HepG2 (cell line): ENCODE results near the gene KANTR. TPM values are rescaled to one million over a fixed set of nuclear protein-coding genes. Genes with fewer than 3 reads are reported as not detected.

Experiments used
- ATAC-seq: fragments of 200-7000 bp; cut with Tn5 transposase; 3 replicates; pipeline ENCODE4 v1.9.1; 2020; ENCODE audit warnings: mild to moderate bottlenecking, moderate library complexity
- BruUV-seq: library from RNA; stranded (reverse); fragments of 400-500 nt; replicated peaks from 2 replicates; lab custom pipeline; 2021; lab: Mats Ljungman, UMichigan
- CTCF ChIA-PET: fragments of 300-600 bp; formaldehyde crosslinking; extraction: SDS; loops from one replicate; lab custom pipeline; 2021; ENCODE audit warnings: low total read pairs, inconsistent platforms, low intra/inter-chr PET ratio; lab: Yijun Ruan, JAX
- POLR2A ChIA-PET: fragments of 350-600 bp; sonication (Branson Sonifier 250); formaldehyde crosslinking; loops from one replicate; lab custom pipeline; 2020; ENCODE audit warnings: antibody characterized with exemption, inconsistent platforms; lab: Yijun Ruan, JAX
- DNase-seq: peaks from one replicate; pipeline ENCODE4 v3.0.0-alpha.2; 2015; ENCODE audit warnings: low spot score
- FAIRE-seq: peaks from 3 replicates; lab custom pipeline; 2011; peaks lifted over from hg19 to GRCh38; lab: Jason Lieb, UNC
- H2AFZ ChIP-seq: one replicate; pipeline ENCODE4 v1.6.1; 2011; ENCODE audit warnings: low read length, inconsistent platforms
- H3K27ac ChIP-seq: fragments of 300-600 bp; 3 replicates; pipeline ENCODE4 v1.8.0; 2011; ENCODE audit warnings: mixed run types, mild to moderate bottlenecking, mixed read lengths, low read length, inconsistent platforms; ENCODE audit not compliant: insufficient read depth; ENCODE audit errors: extremely low read length
- H3K27me3 ChIP-seq, 2 experiments: fragments of 200-600 bp in 1 of 2; 2 replicates in 1 of 2; 3 replicates in 1 of 2; pipeline versions ENCODE4 v1.6.0 to v1.8.0; 2011; ENCODE audit warnings: low read length in 2 of 2, mild to moderate bottlenecking in 2 of 2, moderate library complexity in 2 of 2, inconsistent platforms in 1 of 2; ENCODE audit not compliant: insufficient read depth in 2 of 2, control insufficient read depth in 1 of 2
- H3K36me3 ChIP-seq, 2 experiments: fragments of 200-600 bp in 1 of 2; replicated peaks in 1 of 2; 2 replicates in 1 of 2; 3 replicates in 1 of 2; pipeline versions ENCODE4 v1.5.1 to v1.8.0; 2011; ENCODE audit warnings: low read length in 2 of 2, inconsistent platforms in 1 of 2; ENCODE audit not compliant: insufficient read depth in 2 of 2, control insufficient read depth in 1 of 2
- H3K4me1 ChIP-seq: 2 replicates; pipeline ENCODE4 v1.5.1; 2012; ENCODE audit warnings: low read length, inconsistent platforms; ENCODE audit not compliant: insufficient read depth
- H3K4me2 ChIP-seq: 2 replicates; pipeline ENCODE4 v1.6.0; 2011; ENCODE audit warnings: low read depth, low read length, inconsistent platforms
- H3K4me3 ChIP-seq, 3 experiments: fragments of 200-600 bp in 1 of 3; sonication (generic), shearing (Covaris generic) in 1 of 3; replicated peaks in 1 of 3; 2 replicates each; pipeline ENCODE4 v1.5.1; 2011 to 2016; ENCODE audit warnings: low read length in 3 of 3, inconsistent platforms in 2 of 3, low read depth in 2 of 3, mild to moderate bottlenecking in 2 of 3, control low read depth in 1 of 3, mixed read lengths in 1 of 3; ENCODE audit not compliant: insufficient read depth in 1 of 3
- H3K79me2 ChIP-seq: one replicate; pipeline ENCODE4 v1.6.1; 2011; ENCODE audit warnings: low read length, inconsistent platforms; ENCODE audit not compliant: insufficient read depth
- H3K9ac ChIP-seq: 2 replicates; pipeline ENCODE4 v1.6.0; 2011; ENCODE audit warnings: mild to moderate bottlenecking, low read depth, low read length, inconsistent platforms; ENCODE audit not compliant: insufficient read depth
- H3K9me3 ChIP-seq: 2 replicates; pipeline ENCODE4 v1.5.1; 2012; ENCODE audit warnings: mild to moderate bottlenecking, low read length
- H4K20me1 ChIP-seq: 2 replicates; pipeline ENCODE4 v1.6.0; 2011; ENCODE audit warnings: inconsistent platforms, mild to moderate bottlenecking, low read length, moderate library complexity; ENCODE audit not compliant: insufficient read depth
- FOXC1 ChIP-seq: sonication (generic); formaldehyde crosslinking; IDR thresholded peaks from 2 replicates; pipeline ENCODE4 v1.8.0; 2022; ENCODE audit warnings: mild to moderate bottlenecking, missing genetic modification reagents, borderline replicate concordance
- SMC3 ChIP-seq: IDR thresholded peaks from 2 replicates; pipeline ENCODE4 v1.6.1; 2011; ENCODE audit warnings: low read length, improper control_type of control experiment
- STAG1 ChIP-seq: sonication (generic); formaldehyde crosslinking; IDR thresholded peaks from 2 replicates; pipeline ENCODE4 v1.4.0; 2020; ENCODE audit warnings: missing genetic modification reagents
- WGBS: methylation state at CpG from one replicate; pipeline ENCODE4 v1.1.6; 2017; ENCODE audit warnings: low lambda C conversion rate; 5-methylcytosine and 5-hydroxymethylcytosine counted together
- in situ Hi-C: cut with HindIII; loops from 2 replicates; pipeline ENCODE4 v1.10.0; 2017; ENCODE audit warnings: low pct_unique_long_range_greater_than_20kb; ENCODE audit not compliant: extremely low pct_ligation_motif_present
- intact Hi-C: fragments of 100-400 bp; cut with micrococcal nuclease; formaldehyde crosslinking; loops from one replicate; pipeline ENCODE4 v1.10.0; 2022; ENCODE audit not compliant: unreplicated experiment
- polyA plus RNA-seq, 8 experiments: library from polyadenylated mRNA; depleted of rRNA in 3 of 8; stranded (reverse) in 7 of 8; unstranded in 1 of 8; fragments of >200 nt; fragmentation: Illumina TruSeq in 4 of 8; extraction: Trizol in 4 of 8; gene quantifications; 2 replicates each; pipeline versions ENCODE4 v1.2.1 to v1.2.3, GENCODE V29; 2011 to 2016; ENCODE audit warnings: low read depth in 4 of 8, missing spikeins in 1 of 8, mixed read lengths in 1 of 8; ENCODE audit not compliant: insufficient read depth in 1 of 8
- total RNA-seq, 5 experiments: library from RNA; depleted of rRNA; stranded (reverse); fragments of >200 nt; fragmentation: Illumina TruSeq; extraction: Trizol; gene quantifications; 2 replicates each; pipeline ENCODE4 v1.2.3, GENCODE V29; 2016; ENCODE audit warnings: low read depth in 1 of 5
- TF ChIP-seq, protein P1 (sequence below): sonication (generic); formaldehyde crosslinking; IDR thresholded peaks from 2 replicates; pipeline ENCODE4 v1.5.0; 2020; ENCODE audit warnings: mild to moderate bottlenecking, missing genetic modification reagents, moderate library complexity
- TF ChIP-seq, protein P2 (sequence below), 2 experiments: fragments of 450-650 bp in 1 of 2; sonication (generic) in 1 of 2; formaldehyde crosslinking in 1 of 2; IDR thresholded peaks; 2 replicates each; pipeline versions ENCODE4 v1.6.1 to v1.8.0; 2016 to 2022; ENCODE audit warnings: antibody characterized with exemption in 1 of 2, mild to moderate bottlenecking in 1 of 2, missing genetic modification reagents in 1 of 2

The KANTR gene
- total and polyA plus RNA-seq, 2 of the 13 experiments (the other 11 are each of a cell fraction or from before 2014, with no cell fraction given): 4.4 to 9.0 TPM

DNA sequence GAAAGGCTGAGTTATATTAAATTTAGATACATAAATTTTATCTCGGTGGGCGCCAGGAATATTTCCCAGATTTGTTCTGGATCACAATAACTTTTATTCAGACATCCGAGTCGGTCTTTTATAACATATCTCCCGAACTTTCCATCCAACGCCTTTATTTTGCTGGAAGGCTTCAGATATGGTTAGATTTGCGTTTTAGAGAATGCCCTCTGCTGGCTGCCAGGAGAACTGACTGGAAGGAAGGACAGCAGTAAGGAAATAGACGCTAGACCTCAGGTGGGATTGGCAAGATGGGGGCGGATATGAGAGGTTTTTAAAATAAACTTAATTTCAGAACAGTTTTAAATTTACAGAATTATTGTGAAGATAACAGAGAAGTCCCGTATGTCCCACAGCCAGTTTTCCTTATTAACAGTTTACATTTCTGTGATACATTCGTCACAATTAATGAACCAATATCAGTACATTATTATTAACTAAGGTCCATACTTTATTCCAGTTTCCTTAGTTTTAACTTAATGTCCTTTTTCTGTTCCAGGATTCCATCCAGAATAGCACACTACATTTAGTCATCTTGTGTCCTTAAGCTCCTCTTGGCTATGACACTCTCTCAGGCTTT lies 4.6 kb upstream of the KANTR start:
- Histone ChIP-seq H3K4me2 (no peak overlapping the region), H3K9me3 (no peaks in the 10 kb centered on the region), H3K27ac (no peak overlapping the region), H3K27me3 (no peaks in the 10 kb centered on the region), H3K79me2 (no peaks in the 10 kb centered on the region), H3K4me3 (no peak overlapping the region), H3K36me3 (peaks cover 4 to 5% of the 10 kb centered on the region in 2 experiments; a peak in 2 of 5 replicates), H2AFZ (no peak overlapping the region), H4K20me1 (no peaks in the 10 kb centered on the region)
- in situ Hi-C loops (no loop called here), intact Hi-C loops (loop anchor here (1.0 kb wide), 1 partner anchor 18 kb away; no protein-coding TSS in a partner anchor)
- FAIRE-seq (peak; percentile 88), ATAC-seq (no peak)
- POLR2A ChIA-PET: no interaction called here
- CTCF ChIA-PET: interaction anchor here (0.8 kb wide), 1 partner anchor 17 kb away, joined by 4 read pairs; no protein-coding TSS in a partner anchor
- WGBS: 19% methylated on average over 11 of the region's 11 CpGs
- TF ChIP-seq FOXC1 (CRISPR knock-in tag) (no peak), SMC3 (peak; percentile 48), STAG1 (CRISPR knock-in tag) (peak; percentile 24; the same call in 1 of the 2 replicates)
- TF ChIP-seq, protein P1, sequence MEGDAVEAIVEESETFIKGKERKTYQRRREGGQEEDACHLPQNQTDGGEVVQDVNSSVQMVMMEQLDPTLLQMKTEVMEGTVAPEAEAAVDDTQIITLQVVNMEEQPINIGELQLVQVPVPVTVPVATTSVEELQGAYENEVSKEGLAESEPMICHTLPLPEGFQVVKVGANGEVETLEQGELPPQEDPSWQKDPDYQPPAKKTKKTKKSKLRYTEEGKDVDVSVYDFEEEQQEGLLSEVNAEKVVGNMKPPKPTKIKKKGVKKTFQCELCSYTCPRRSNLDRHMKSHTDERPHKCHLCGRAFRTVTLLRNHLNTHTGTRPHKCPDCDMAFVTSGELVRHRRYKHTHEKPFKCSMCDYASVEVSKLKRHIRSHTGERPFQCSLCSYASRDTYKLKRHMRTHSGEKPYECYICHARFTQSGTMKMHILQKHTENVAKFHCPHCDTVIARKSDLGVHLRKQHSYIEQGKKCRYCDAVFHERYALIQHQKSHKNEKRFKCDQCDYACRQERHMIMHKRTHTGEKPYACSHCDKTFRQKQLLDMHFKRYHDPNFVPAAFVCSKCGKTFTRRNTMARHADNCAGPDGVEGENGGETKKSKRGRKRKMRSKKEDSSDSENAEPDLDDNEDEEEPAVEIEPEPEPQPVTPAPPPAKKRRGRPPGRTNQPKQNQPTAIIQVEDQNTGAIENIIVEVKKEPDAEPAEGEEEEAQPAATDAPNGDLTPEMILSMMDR (CRISPR knock-in tag): peak; percentile 60
- TF ChIP-seq, all 625 proteins: peak for 3
- Histone ChIP-seq H3K4me1 (no peaks in the 10 kb centered on the region), H3K9ac (no peak overlapping the region)
- BruUV-seq: no TSS peak
- no peak for DNase-seq

- ATAC-seq (no peak), DNase-seq (no peak), FAIRE-seq (no peak)
- POLR2A ChIA-PET: no interaction called here
- Histone ChIP-seq H2AFZ (no peak overlapping the region), H3K79me2 (peaks cover 4% of the 10 kb centered on the region), H3K27me3 (no peaks in the 10 kb centered on the region; a peak in 1 of 5 replicates), H3K27ac (no peak overlapping the region), H3K4me1 (0 out of 2 replicates have a peak, but pooled peaks cover under 1% of the 10 kb centered on the region), H3K9me3 (no peaks in the 10 kb centered on the region), H4K20me1 (no peaks in the 10 kb centered on the region), H3K36me3 (peaks cover 0 to 3% of the 10 kb centered on the region in 2 experiments; a peak in 2 of 5 replicates), H3K9ac (no peak overlapping the region), H3K4me3 (no peak overlapping the region), H3K4me2 (no peak overlapping the region)
- WGBS: 90% methylated on average over 2 of the region's 2 CpGs
- in situ Hi-C loops (no loop called here), intact Hi-C loops (loop anchor here (1.0 kb wide), 1 partner anchor 19 kb away; no protein-coding TSS in a partner anchor)
- BruUV-seq: no TSS peak
- CTCF ChIA-PET: interaction anchor here (0.8 kb wide), 1 partner anchor 18 kb away, joined by 4 read pairs; no protein-coding TSS in a partner anchor
- TF ChIP-seq, protein P2, sequence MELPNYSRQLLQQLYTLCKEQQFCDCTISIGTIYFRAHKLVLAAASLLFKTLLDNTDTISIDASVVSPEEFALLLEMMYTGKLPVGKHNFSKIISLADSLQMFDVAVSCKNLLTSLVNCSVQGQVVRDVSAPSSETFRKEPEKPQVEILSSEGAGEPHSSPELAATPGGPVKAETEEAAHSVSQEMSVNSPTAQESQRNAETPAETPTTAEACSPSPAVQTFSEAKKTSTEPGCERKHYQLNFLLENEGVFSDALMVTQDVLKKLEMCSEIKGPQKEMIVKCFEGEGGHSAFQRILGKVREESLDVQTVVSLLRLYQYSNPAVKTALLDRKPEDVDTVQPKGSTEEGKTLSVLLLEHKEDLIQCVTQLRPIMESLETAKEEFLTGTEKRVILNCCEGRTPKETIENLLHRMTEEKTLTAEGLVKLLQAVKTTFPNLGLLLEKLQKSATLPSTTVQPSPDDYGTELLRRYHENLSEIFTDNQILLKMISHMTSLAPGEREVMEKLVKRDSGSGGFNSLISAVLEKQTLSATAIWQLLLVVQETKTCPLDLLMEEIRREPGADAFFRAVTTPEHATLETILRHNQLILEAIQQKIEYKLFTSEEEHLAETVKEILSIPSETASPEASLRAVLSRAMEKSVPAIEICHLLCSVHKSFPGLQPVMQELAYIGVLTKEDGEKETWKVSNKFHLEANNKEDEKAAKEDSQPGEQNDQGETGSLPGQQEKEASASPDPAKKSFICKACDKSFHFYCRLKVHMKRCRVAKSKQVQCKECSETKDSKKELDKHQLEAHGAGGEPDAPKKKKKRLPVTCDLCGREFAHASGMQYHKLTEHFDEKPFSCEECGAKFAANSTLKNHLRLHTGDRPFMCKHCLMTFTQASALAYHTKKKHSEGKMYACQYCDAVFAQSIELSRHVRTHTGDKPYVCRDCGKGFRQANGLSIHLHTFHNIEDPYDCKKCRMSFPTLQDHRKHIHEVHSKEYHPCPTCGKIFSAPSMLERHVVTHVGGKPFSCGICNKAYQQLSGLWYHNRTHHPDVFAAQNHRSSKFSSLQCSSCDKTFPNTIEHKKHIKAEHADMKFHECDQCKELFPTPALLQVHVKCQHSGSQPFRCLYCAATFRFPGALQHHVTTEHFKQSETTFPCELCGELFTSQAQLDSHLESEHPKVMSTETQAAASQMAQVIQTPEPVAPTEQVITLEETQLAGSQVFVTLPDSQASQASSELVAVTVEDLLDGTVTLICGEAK (IDR thresholded peaks at IDR 0.05): no peak
- TF ChIP-seq, protein P2 (CRISPR knock-in tag; IDR thresholded peaks at IDR 0.05): no peak
Observed at GRCh38 chrX:53089925-53090324, 4.0 kb upstream of the KANTR start.
